Heart right ventricle (tissue), 16 donors: ENCODE measurements around the gene TOMM70. TPM values are rescaled to one million over a fixed set of nuclear protein-coding genes. Genes with fewer than 3 reads are reported as not detected.

ENCODE experiments used
- ATAC-seq, 8 donors: fragments of 200-7000 bp; cut with Tn5 transposase; one replicate each; pipeline ENCODE4 v1.9.1; 2020; ENCODE audit warnings: mild to moderate bottlenecking in 8 of 8, moderate library complexity in 8 of 8, moderate number of reproducible peaks in 1 of 8
- DNase-seq, 2 donors: peaks; one replicate each; pipeline ENCODE4 v3.0.0-alpha.2; 2020
- H3K27ac ChIP-seq, 10 donors: fragments of 200-600 bp; sonication (generic) in 2 of 10; one replicate each; pipeline versions ENCODE4 v1.5.0 to v1.8.0; 2020 to 2022; ENCODE audit warnings: mild to moderate bottlenecking in 3 of 10
- H3K27me3 ChIP-seq, 7 donors: fragments of 200-600 bp; one replicate each; pipeline ENCODE4 v1.8.0; 2021 to 2022; ENCODE audit warnings: mild to moderate bottlenecking in 2 of 7
- H3K36me3 ChIP-seq, 9 donors: fragments of 200-600 bp; sonication (generic) in 1 of 9; one replicate each; pipeline versions ENCODE4 v1.5.0 to v1.8.0; 2020 to 2022; ENCODE audit warnings: mild to moderate bottlenecking in 2 of 9
- H3K4me1 ChIP-seq, 9 donors: fragments of 200-600 bp; sonication (generic) in 1 of 9; one replicate each; pipeline versions ENCODE4 v1.5.0 to v1.8.0; 2020 to 2022; ENCODE audit warnings: mild to moderate bottlenecking in 4 of 9
- H3K4me3 ChIP-seq, 10 donors: fragments of 200-600 bp; sonication (generic) in 2 of 10; one replicate each; pipeline versions ENCODE4 v1.5.0 to v1.8.0; 2020 to 2022; ENCODE audit warnings: mild to moderate bottlenecking in 7 of 10, moderate library complexity in 2 of 10
- H3K9me3 ChIP-seq, 11 donors: fragments of 200-600 bp in 10 of 11; sonication (generic) in 2 of 11; one replicate each; pipeline versions ENCODE4 v1.5.0 to v1.8.0; 2013 to 2022; ENCODE audit warnings: mild to moderate bottlenecking in 2 of 11, control low read depth in 1 of 11, moderate library complexity in 1 of 11
- WGBS, 2 donors: extraction: QIAGEN DNeasy Blood & Tissue Kit; methylation state at CpG; one replicate each; pipeline ENCODE4 v1.1.7; 2013; ENCODE audit warnings: inconsistent platforms in 1 of 2; 5-methylcytosine and 5-hydroxymethylcytosine counted together
- intact Hi-C, 10 donors: fragments of 100-400 bp; cut with DNase I; formaldehyde crosslinking; loops; one replicate each; pipeline versions ENCODE4 v1.11.1 to v1.14.2; 2022
- polyA plus RNA-seq, 2 donors: library from polyadenylated mRNA; stranded (reverse); fragments of 200-250 nt; gene quantifications; one replicate each; pipeline ENCODE4 v1.2.3, GENCODE V29; 2013
- total RNA-seq, 10 donors: library from RNA; stranded (reverse); fragmentation: NEBNext Ultra II Directional in 3 of 10; extraction: Animal tissue kit (Norgen Biotek cat#: 25700) in 3 of 10; gene quantifications; one replicate each; pipeline versions ENCODE4 v1.2.1 to v1.2.4, GENCODE V29; 2021 to 2023
- TF ChIP-seq, protein P1 (sequence below), 9 donors: fragments of 200-600 bp; sonication (generic) in 2 of 9; IDR thresholded peaks; one replicate each; pipeline versions ENCODE4 v1.5.0 to v1.8.0; 2021 to 2022; ENCODE audit warnings: antibody characterized with exemption in 9 of 9, mild to moderate bottlenecking in 5 of 9, moderate library complexity in 1 of 9
- donor health status: Arrhythmogenic right ventricular cardiomyopathy.
- donor health status: ischemic (EF 13 %, LVEDD 7.1; RV severe dilation, severe dysfunction).
- donor health status: healthy with polysubstance abuse.
- donor health status: DM: no; HTN: yes; CAD: no.
- donor health status: DM: no; HTN: no; CAD: no.
- donor health status: ischemic (EF 25% LVEDD 6.9; RV normal size, moderate dysfunction).
- donor health status: ischemic (EF 25% LVEDD 5.7; RV mildly dilated, moderate dysfunction).
- donor health status: healthy.
- donor health status: DM: yes; HTN: yes; CAD: no.
- donor health status: Ischemic cardiomyopathy.
- donor health status: ischemic (EF 35%, LVEDD 5.7; RV mildly dilated, moderate dysfunction).
- donor health status: nonischemic (EF 11% LVEDD 7.7; RV severe dilation, severe dysfunction).
- donor health status: DM: yes; HTN: yes; CAD: no.
- donor health status: PGD.
- donor health status: ischemic (EF 29% LVEDD 5.4; RV normal size, mild dysfunction).
- donor health status: nonischemic (EF 23%, LVEDD 6.1; RV moderate dilation, normal function).

TOMM70 gene
- total and polyA plus RNA-seq, 12 donors, result 23.0 to 67.5 (median 57.9) TPM

DNA sequence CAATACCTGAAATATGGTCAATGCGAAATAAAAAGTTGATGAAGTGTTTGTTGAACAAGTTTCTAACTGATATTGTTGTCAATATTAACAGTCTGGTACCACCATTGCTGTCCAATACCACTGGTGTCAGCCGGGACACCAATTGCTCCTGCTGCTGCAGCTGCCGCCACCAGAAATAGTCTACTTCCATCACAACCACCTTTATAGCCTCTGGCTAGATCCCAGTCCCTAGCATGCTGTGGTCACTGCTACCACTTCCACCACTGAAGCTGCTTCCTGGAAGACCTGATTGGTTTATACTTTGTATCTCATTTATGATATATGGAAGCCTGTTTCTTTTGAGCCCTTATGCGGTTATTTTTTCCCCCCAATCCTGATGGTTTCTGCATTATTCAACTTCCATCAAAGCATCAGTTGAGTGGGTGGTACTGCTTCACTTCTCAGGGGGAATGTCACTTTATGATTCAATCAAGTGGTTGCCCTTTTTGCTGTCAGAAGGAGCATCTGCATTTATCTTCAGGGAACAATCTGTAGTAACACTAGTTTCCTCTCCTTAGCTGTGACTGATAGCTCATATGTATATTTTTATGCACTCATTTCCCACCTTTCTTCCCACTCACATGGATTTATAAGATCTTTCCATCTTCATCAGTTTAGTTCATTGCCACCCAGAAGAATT, 12.2 kb upstream of the TOMM70 start:
- Histone ChIP-seq H3K36me3 (no peaks in the 10 kb centered on the region), H3K4me1 (no peaks in the 10 kb centered on the region), H3K27me3 (no peaks in the 10 kb centered on the region), H3K9me3 (peaks cover 0 to 16% (median 0%) of the 10 kb centered on the region in 11 donors), H3K27ac (no peak overlapping the region), H3K4me3 (no peak overlapping the region)
- TF ChIP-seq, protein P1, sequence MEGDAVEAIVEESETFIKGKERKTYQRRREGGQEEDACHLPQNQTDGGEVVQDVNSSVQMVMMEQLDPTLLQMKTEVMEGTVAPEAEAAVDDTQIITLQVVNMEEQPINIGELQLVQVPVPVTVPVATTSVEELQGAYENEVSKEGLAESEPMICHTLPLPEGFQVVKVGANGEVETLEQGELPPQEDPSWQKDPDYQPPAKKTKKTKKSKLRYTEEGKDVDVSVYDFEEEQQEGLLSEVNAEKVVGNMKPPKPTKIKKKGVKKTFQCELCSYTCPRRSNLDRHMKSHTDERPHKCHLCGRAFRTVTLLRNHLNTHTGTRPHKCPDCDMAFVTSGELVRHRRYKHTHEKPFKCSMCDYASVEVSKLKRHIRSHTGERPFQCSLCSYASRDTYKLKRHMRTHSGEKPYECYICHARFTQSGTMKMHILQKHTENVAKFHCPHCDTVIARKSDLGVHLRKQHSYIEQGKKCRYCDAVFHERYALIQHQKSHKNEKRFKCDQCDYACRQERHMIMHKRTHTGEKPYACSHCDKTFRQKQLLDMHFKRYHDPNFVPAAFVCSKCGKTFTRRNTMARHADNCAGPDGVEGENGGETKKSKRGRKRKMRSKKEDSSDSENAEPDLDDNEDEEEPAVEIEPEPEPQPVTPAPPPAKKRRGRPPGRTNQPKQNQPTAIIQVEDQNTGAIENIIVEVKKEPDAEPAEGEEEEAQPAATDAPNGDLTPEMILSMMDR (IDR thresholded peaks at IDR 0.05), result no peak
- intact Hi-C loops, result no loop called here
- ATAC-seq (peak in 4 of 8 donors; percentile 39 to 67 (median 60)), DNase-seq (peak in 1 of 2 donors; percentile 28)
- 98 to 99% methylated on average over 4 of the region's 4 CpGs for WGBS, 2 donors

DNA sequence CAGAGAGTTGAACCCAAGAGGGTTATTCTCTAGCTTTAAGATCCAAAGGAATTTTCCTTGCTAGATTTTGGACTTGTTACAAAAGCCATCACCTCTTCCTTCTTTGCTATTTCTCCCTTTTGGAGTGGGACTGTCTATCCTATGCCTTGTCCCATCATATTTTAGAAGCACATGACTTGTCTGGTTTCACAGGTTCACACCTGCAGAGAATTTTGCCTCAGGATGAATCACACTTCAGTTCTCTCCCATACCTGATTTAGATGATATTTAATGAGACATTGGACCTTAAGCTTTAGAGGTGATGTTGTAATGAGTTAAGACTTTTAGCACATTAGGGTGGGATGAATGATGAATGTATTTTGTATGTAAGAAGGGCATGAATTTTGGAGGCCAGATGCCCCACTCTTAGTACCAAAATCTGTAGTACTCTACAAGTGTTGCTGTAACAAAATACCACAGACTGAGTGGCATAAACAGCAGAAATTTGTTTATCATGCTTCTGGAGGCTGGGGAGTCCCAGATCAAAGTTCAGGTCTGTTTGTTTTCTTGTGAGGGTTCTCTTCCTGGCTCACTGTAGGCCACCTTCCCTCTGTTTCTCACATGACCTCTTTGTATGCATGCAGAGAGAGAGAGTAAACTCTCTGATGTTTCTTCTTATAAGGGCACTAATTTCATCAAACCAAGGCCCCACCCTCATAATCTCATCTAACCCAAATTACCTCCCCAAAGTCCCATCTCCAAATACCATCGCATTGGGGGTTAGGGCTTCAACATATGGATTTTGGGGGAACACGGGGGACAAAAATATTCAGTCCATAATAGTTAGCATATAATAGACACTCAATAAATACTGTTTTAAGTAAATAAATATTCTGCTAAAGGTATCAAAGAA, 10.4 kb upstream of the TOMM70 start:
- intact Hi-C loops, result no loop called here
- peaks cover 0 to 32% (median 3%) of the 10 kb centered on the region in 11 donors for H3K9me3 ChIP-seq
- DNase-seq (no peak), ATAC-seq (no peak)
- WGBS, 2 donors, result 97 to 100% methylated on average over 2 of the region's 2 CpGs
- H3K27me3 ChIP-seq, result no peaks in the 10 kb centered on the region
- no peaks in the 10 kb centered on the region for H3K36me3 ChIP-seq
- no peaks in the 10 kb centered on the region for H3K4me1 ChIP-seq
- no peak overlapping the region for H3K4me3 ChIP-seq
- TF ChIP-seq, protein P1 (IDR thresholded peaks at IDR 0.05), result no peak
- H3K27ac ChIP-seq, result no peak overlapping the region

DNA sequence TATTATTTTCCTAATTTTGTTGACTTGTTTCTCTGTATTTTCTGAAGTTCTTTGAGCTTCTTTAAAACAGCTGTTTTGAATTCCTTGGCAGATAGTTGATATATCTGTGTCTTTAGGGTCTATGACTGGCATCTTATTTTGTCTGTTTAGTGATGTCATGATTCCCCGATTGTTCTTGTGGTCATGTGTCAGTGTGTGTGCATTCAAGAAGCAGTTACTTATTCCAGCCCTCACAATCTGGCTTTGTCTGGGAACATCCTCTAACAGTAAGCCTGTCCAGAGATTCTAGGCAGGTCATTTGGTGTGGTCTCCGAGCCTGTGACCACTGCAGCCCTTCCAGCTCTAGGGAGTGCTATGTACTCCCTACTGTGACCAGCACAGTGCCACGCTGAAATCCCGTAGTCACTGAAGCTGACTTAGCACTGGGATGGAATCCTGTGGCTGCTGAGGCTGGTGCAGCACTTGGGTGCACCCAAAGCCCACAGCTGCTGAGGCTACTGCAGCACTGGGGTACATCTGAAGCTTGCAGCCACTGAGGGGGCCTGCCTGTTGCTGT, 7.2 kb upstream of the TOMM70 start:
- DNase-seq (no peak), ATAC-seq (no peak)
- TF ChIP-seq, protein P1 (IDR thresholded peaks at IDR 0.05), result no peak
- Histone ChIP-seq H3K27me3 (no peaks in the 10 kb centered on the region), H3K27ac (no peak overlapping the region), H3K4me3 (no peak overlapping the region), H3K36me3 (no peaks in the 10 kb centered on the region), H3K9me3 (peaks cover 0 to 32% (median 3%) of the 10 kb centered on the region in 11 donors), H3K4me1 (peaks cover 0 to 13% (median 10%) of the 10 kb centered on the region in 9 donors)
- intact Hi-C loops, result no loop called here
- WGBS, 2 donors, result 90 to 93% methylated on average over 4 of the region's 4 CpGs

DNA sequence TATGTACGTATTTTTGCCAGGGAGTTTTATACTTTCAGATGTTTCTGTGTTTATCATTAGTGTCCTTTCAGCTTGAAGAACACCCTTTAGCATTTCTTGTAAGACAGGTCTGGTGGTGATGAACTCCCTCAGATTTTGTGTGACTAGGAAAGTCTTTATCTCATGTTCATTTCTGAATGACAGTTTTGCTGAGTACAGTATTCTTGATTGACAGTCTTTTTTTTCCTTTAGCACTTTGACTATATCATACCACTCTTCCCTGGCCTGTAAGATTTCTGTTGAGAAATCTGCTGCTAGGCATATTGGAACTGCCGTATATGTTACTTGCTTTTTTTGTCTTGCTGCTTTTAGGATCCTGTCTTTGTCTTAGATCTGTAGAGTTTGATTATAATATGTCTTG, 6.3 kb upstream of the TOMM70 start:
- ATAC-seq, result no peak
- TF ChIP-seq, protein P1 (IDR thresholded peaks at IDR 0.05), result no peak
- peaks cover 0 to 32% (median 3%) of the 10 kb centered on the region in 11 donors for H3K9me3 ChIP-seq
- no peaks in the 10 kb centered on the region for H3K36me3 ChIP-seq
- 76 to 97% methylated on average over 2 of the region's 2 CpGs for WGBS, 2 donors
- H3K27ac ChIP-seq, result no peak overlapping the region
- intact Hi-C loops, result no loop called here
- H3K27me3 ChIP-seq, result no peaks in the 10 kb centered on the region
- no peak for DNase-seq
- peaks cover 0 to 21% (median 18%) of the 10 kb centered on the region in 9 donors for H3K4me1 ChIP-seq
- no peak overlapping the region for H3K4me3 ChIP-seq
